IMR-90 (cell line): ENCODE data around the gene SDK1. TPM values are rescaled to one million over a fixed set of nuclear protein-coding genes. Genes with fewer than 3 reads are reported as not detected.

Experiments used
- ATAC-seq: fragments of 200-7000 bp; cut with Tn5 transposase; 2 replicates; pipeline ENCODE4 v1.9.1; 2020; ENCODE audit warnings: low read depth, mild to moderate bottlenecking, moderate library complexity
- BruUV-seq: library from RNA; stranded (reverse); fragments of 400-500 nt; replicated peaks from 2 replicates; lab custom pipeline; 2021; lab: Mats Ljungman, UMichigan
- CTCF ChIA-PET: fragments of 300-600 bp; formaldehyde crosslinking; extraction: SDS; loops from one replicate; lab custom pipeline; 2021; ENCODE audit warnings: antibody characterized with exemption; lab: Yijun Ruan, JAX
- POLR2A ChIA-PET: fragments of 300-600 bp; sonication (Branson Sonifier 250); formaldehyde crosslinking; loops from one replicate; lab custom pipeline; 2022; ENCODE audit warnings: antibody characterized with exemption; ENCODE audit not compliant: unreplicated experiment; lab: Charles Lee
- DNase-seq: peaks from one replicate; pipeline ENCODE4 v3.0.0; 2013
- H2AFZ ChIP-seq: replicated peaks from 2 replicates; pipeline ENCODE3; 2013; ENCODE audit warnings: low read length, mild to moderate bottlenecking; ENCODE audit not compliant: poor library complexity
- H2AK5ac ChIP-seq: 2 replicates; pipeline ENCODE4 v1.6.1; 2013; ENCODE audit warnings: low read depth, low read length, inconsistent platforms
- H2AK9ac ChIP-seq: replicated peaks from 2 replicates; pipeline ENCODE3; 2013; ENCODE audit warnings: mild to moderate bottlenecking, low read depth, low read length, moderate library complexity; ENCODE audit not compliant: poor library complexity
- H2BK120ac ChIP-seq: 2 replicates; pipeline ENCODE4 v1.6.1; 2013; ENCODE audit warnings: low read depth, low read length, inconsistent platforms
- H2BK15ac ChIP-seq: 3 replicates; pipeline ENCODE4 v1.6.1; 2013; ENCODE audit warnings: low read depth, low read length, inconsistent platforms
- H2BK20ac ChIP-seq: 2 replicates; pipeline ENCODE4 v1.6.1; 2013; ENCODE audit warnings: low read depth, mild to moderate bottlenecking, inconsistent platforms, low read length, moderate library complexity
- H2BK5ac ChIP-seq: 2 replicates; pipeline ENCODE4 v1.6.1; 2013; ENCODE audit warnings: mild to moderate bottlenecking, low read depth, low read length, inconsistent platforms; ENCODE audit not compliant: poor library complexity, severe bottlenecking
- H3K14ac ChIP-seq: replicated peaks from 2 replicates; pipeline ENCODE4 v1.6.1; 2013; ENCODE audit warnings: low read depth, low read length, inconsistent platforms
- H3K18ac ChIP-seq: 2 replicates; pipeline ENCODE4 v1.6.1; 2013; ENCODE audit warnings: low read depth, low read length, control low read depth
- H3K23ac ChIP-seq: 2 replicates; pipeline ENCODE4 v1.6.1; 2013; ENCODE audit warnings: low read depth, low read length, inconsistent platforms
- H3K27ac ChIP-seq: 2 replicates; pipeline ENCODE4 v1.5.1; 2013; ENCODE audit warnings: mild to moderate bottlenecking, control low read depth, low read length; ENCODE audit not compliant: insufficient read depth
- H3K27me3 ChIP-seq: 2 replicates; pipeline ENCODE4 v1.6.1; 2013; ENCODE audit warnings: low read length; ENCODE audit not compliant: control insufficient read depth, insufficient read depth
- H3K36me3 ChIP-seq: 2 replicates; pipeline ENCODE4 v1.6.1; 2013; ENCODE audit warnings: low read length, mixed read lengths; ENCODE audit not compliant: control insufficient read depth, insufficient read depth
- H3K4ac ChIP-seq: 2 replicates; pipeline ENCODE4 v1.6.1; 2013; ENCODE audit warnings: low read depth, low read length, inconsistent platforms
- H3K4me1 ChIP-seq: 2 replicates; pipeline ENCODE4 v1.6.1; 2013; ENCODE audit warnings: low read length, mixed read lengths; ENCODE audit not compliant: control insufficient read depth, insufficient read depth
- H3K4me2 ChIP-seq: 2 replicates; pipeline ENCODE4 v1.6.1; 2013; ENCODE audit warnings: low read depth, mild to moderate bottlenecking, control low read depth, low read length, moderate library complexity
- H3K4me3 ChIP-seq: 2 replicates; pipeline ENCODE4 v1.5.1; 2013; ENCODE audit warnings: low read depth, mild to moderate bottlenecking, control low read depth, low read length, moderate library complexity; ENCODE audit not compliant: insufficient read depth
- H3K56ac ChIP-seq: 2 replicates; pipeline ENCODE4 v1.6.1; 2013; ENCODE audit warnings: low read length, inconsistent platforms; ENCODE audit not compliant: insufficient read depth; ENCODE audit errors: extremely low read depth
- H3K79me1 ChIP-seq, 2 experiments: 2 replicates each; pipeline ENCODE4 v1.6.1; 2013; ENCODE audit warnings: low read length in 2 of 2, inconsistent platforms in 1 of 2, low read depth in 1 of 2
- H3K9ac ChIP-seq: 2 replicates; pipeline ENCODE4 v1.6.1; 2013; ENCODE audit warnings: low read depth, low read length, control low read depth
- H3K9me1 ChIP-seq: 2 replicates; pipeline ENCODE4 v1.6.1; 2013; ENCODE audit warnings: low read length, inconsistent platforms; ENCODE audit not compliant: insufficient read depth
- H3K9me3 ChIP-seq: 2 replicates; pipeline ENCODE4 v1.6.1; 2013; ENCODE audit warnings: low read length; ENCODE audit not compliant: control insufficient read depth, insufficient read depth
- H4K20me1 ChIP-seq: 2 replicates; pipeline ENCODE4 v1.6.1; 2013; ENCODE audit warnings: low read length, inconsistent platforms; ENCODE audit not compliant: insufficient read depth
- H4K5ac ChIP-seq: 2 replicates; pipeline ENCODE4 v1.6.1; 2013; ENCODE audit warnings: mild to moderate bottlenecking, low read depth, low read length, control low read depth
- H4K8ac ChIP-seq, 2 experiments: 2 replicates each; pipeline ENCODE4 v1.6.1; 2013; ENCODE audit warnings: low read depth in 2 of 2, low read length in 2 of 2, control low read depth in 1 of 2, inconsistent platforms in 1 of 2
- H4K91ac ChIP-seq: 2 replicates; pipeline ENCODE4 v1.6.1; 2013; ENCODE audit warnings: low read depth, low read length, inconsistent platforms; ENCODE audit not compliant: insufficient read depth
- SMC3 ChIP-seq: fragments of 150-350 bp; IDR thresholded peaks from 2 replicates; pipeline ENCODE4 v1.6.1; 2016; ENCODE audit warnings: low read depth, mild to moderate bottlenecking, antibody characterized with exemption, low read length, moderate library complexity
- WGBS, 2 experiments: methylation state at CpG; one replicate each; pipeline versions ENCODE4 v1.1.5 to v1.1.7; 2013; ENCODE audit warnings: missing lambda C conversion rate in 2 of 2; ENCODE audit not compliant: insufficient read length in 1 of 2; ENCODE audit errors: extremely low coverage in 2 of 2; 5-methylcytosine and 5-hydroxymethylcytosine counted together
- dilution Hi-C: fragments of 300-500 bp; cut with HindIII; formaldehyde crosslinking; loops from one replicate; pipeline ENCODE4 v1.14.3; 2018; ENCODE audit warnings: low sequenced_read_pairs; ENCODE audit not compliant: unreplicated experiment
- in situ Hi-C: fragments of 300-500 bp; cut with MboI; formaldehyde crosslinking; loops from 3 replicates; pipeline ENCODE4 v1.14.3; 2019; ENCODE audit warnings: low sequenced_read_pairs, inconsistent platforms, mixed read lengths
- intact Hi-C: fragments of 100-400 bp; cut with micrococcal nuclease; formaldehyde crosslinking; loops from 2 replicates; pipeline ENCODE4 v1.10.0; 2022
- polyA plus RNA-seq, 3 experiments: library from polyadenylated mRNA; depleted of rRNA; stranded (reverse); fragments of >200 nt; gene quantifications; 2 replicates each; pipeline ENCODE4 v1.2.3, GENCODE V29; 2012; ENCODE audit warnings: low replicate concordance in 1 of 3
- total RNA-seq: library from RNA; depleted of rRNA; stranded (reverse); fragments of >200 nt; gene quantifications from 2 replicates; pipeline ENCODE4 v1.2.3, GENCODE V29; 2012

The SDK1 gene
- total and polyA plus RNA-seq, 2 of the 4 experiments (the other 2 are of a cell fraction), result 1.5 to 1.6 TPM

- in situ Hi-C loops (no loop called here), dilution Hi-C loops (no loop called here), intact Hi-C loops (no loop called here)
- Histone ChIP-seq H3K56ac (no peak overlapping the region), H4K8ac (no peak overlapping the region), H3K27ac (no peak overlapping the region), H3K36me3 (no peaks in the 10 kb centered on the region), H3K9ac (no peak overlapping the region), H3K79me1 (no peaks in the 10 kb centered on the region), H3K14ac (no peak overlapping the region), H3K18ac (no peak overlapping the region), H2AFZ (no peak overlapping the region), H2BK20ac (no peak overlapping the region), H2BK120ac (no peak overlapping the region), H3K27me3 (no peaks in the 10 kb centered on the region), H3K4me3 (no peak overlapping the region), H4K5ac (no peak overlapping the region), H3K4me2 (no peak overlapping the region), H4K91ac (no peak overlapping the region), H3K4me1 (no peaks in the 10 kb centered on the region), H2BK5ac (no peak overlapping the region), H2BK15ac (no peak overlapping the region), H3K4ac (no peak overlapping the region), H3K23ac (no peak overlapping the region), H3K9me1 (no peaks in the 10 kb centered on the region), H2AK9ac (no peak overlapping the region), H2AK5ac (no peak overlapping the region), H3K9me3 (no peaks in the 10 kb centered on the region), H4K20me1 (no peaks in the 10 kb centered on the region)
- 0% methylated on average over 1 of the region's 5 CpGs; no CpG with 5 or more reads in 1 of the 2 experiments for WGBS, 2 experiments
- no peak for TF ChIP-seq SMC3
- DNase-seq, result no peak
- BruUV-seq, result no TSS peak
- ChIA-PET POLR2A (no interaction called here), CTCF (no interaction called here)
- ATAC-seq, result no peak
These were observed 85.6 kb downstream of the SDK1 start for GRCh38 chr7:3386423-3387190.
